GM21786 (cell line): ENCODE measurements around the gene FNDC3B.
A peak's percentile ranks its signal among the peaks of the same experiment; 100 is the strongest.
"Not testable (repeated sequence)": the region's sequence is repeated elsewhere in the genome, so short reads cannot be mapped to it uniquely, and the experiment has no call there.

Experiments used
- ATAC-seq: cut with Tn5 transposase; IDR thresholded peaks from one replicate; pipeline ENCODE4 v1.9.1; 2021; ENCODE audit not compliant: unreplicated experiment

The FNDC3B gene

DNA sequence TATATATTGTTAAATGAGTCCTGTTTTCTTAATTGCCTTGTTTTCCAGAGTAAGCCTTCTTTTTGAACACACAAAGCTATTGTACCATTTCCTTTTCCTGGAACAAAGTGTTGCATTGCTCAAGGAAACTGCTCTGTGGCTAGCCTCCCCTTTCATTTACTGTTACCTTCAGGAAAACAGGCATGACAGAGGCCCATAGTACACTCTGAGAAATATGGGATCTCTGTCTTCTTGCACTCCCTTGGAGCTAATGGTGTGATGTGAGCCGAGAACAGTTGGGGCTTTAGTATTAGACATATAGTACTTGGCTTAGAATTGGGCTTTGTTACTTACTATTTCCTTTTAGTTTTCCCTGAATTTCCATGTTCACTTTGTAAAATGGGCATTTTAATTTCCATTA, 215.2 kb downstream of the FNDC3B start:
- no peak for ATAC-seq

DNA sequence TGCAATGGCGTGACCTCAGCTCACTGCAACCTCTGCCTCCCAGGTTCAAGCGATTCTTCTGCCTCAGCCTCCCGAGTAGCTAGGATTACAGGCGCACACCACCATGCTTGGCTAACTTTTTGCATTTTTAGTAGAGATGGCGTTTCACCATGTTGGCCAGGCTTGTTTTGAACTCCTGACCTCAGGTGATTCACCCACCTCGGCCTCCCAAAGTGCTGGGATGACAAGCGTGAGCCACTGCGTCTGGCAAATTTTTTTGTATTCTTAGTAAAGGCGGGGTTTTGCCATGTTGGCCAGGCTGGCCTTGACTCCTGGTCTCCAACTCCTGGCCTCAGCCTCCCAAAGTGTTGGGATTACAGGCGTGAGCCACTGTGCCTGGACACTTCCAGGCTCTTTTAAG, 215.9 kb downstream of the FNDC3B start:
- ATAC-seq = not testable (repeated sequence)

DNA sequence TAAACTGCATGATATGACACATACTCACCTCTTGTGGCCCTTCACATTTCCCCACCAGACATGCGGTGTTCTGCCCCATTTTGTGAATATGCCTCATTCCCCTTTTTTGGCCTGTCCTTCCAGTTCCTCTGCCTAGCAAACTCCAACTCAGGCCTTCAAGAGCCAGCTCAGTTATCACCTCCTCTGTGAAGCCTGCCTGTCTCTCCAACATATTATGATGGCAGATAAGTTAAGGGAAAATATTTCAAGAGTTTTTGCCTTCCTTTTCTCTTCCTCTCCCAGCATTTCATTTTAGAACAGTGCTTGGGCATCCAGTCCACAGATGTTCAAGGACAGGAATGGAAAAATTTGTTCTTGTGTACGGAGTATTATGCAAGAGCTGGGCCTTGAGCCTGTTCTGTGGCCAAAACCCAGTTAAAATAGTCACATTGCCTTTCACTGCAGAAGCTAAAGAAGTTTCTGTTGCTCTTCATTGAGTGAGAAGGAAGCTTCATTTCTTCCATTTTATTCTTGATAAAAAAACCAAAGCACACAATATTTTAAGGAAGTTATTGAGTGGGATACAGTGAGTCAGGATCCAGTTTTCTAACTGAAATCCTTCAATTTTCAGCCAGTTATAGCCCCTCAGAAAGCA, 216.8 kb downstream of the FNDC3B start:
- no peak for ATAC-seq

DNA sequence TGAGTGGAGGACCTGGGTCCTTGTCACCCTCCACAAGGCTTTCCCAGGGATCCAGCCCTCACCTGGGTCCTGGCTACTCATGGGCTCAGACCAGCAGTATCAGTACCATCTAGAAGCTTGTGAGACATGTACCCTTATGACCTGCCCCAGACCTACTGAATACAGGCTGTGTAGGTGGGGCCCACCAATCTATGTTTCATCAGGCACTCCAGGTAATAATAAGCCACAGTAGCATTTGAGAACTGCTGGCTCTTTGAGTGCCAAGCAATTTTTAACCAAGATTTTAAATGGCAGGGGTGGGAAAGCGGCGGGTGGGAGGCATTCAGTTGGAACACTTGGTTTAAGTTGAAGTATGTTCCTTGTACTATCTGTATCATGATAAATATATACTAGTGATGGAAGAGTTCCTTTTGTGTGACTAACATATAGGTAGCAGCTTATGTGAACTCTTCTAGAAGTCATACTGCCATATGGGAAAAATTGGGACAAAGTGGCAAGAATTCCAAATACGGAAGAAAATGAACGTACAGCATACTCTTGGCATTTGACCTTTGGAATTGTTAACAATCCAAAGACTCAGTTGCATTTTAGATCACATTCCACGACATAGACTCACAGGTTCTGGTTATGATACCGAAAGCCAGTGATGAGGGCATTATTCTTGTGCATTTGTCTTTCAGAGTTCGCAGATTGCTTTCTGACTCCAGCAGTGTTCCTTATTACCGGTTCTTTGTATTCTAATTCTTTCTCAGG, 218.4 kb downstream of the FNDC3B start:
- ATAC-seq = no peak

DNA sequence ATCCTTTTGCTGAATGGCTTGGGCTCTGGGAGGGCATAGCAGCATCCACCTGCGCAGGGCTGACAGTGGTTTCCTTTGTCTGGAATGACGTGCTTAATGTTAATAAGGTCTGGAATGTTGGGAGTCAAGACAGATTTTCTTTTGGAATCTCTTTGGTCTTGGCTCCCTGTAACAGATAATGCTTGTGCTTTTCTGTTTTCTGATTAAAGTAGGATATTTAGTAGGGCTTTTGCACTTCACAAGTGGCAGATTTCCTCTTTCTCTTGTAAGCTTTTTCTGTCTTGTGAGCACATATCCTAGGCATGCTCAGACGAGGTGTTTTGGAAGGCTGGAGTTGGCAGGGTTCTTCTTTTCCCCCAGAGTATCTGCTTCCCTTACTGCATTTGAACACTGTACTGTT, 219.2 kb downstream of the FNDC3B start:
- ATAC-seq = no peak

DNA sequence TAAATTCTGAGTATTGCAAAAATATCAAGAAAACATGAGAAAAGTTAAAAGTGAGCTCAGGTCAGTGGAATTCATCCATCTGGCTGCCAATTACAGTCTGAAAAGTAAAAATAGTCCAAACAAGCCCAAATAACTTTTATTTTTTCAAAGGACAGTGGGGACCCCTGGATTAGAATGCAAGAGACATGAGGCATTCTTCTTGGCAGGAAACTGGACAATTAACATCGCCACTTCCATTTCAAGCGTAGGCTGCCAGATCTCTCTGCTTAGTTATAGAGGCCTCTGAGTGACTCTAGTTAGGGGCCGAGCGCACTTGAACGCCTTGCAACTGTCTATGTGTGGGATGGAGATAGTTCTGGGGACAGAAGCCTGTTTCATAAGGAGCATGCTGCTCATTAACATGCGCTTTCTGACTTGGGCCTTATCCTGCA, 219.7 kb downstream of the FNDC3B start:
- ATAC-seq = no peak

DNA sequence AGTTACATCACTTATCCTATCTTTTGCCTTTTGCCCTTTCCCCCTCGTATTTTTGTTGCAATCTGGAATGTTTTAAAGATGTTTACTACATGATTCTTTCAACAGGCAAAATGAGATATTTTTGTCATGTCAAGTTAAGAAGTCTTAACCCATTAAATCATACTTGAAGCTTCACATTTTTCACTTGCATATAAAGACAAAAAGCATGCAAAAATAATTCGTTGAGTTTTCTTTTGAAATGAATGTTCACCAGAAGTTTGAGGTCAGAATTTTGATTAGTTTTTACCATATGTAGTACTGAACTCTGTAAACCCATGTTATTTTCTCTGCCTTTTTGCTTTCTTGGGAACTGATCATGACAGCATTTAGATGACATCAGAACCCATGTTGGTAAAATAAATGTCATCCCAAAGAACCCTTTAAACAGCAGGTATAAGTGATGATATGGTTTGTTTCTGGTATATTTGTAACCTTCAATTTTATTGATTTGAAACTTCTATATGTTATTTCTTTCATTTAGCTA, 220.4 kb downstream of the FNDC3B start:
- no peak for ATAC-seq

DNA sequence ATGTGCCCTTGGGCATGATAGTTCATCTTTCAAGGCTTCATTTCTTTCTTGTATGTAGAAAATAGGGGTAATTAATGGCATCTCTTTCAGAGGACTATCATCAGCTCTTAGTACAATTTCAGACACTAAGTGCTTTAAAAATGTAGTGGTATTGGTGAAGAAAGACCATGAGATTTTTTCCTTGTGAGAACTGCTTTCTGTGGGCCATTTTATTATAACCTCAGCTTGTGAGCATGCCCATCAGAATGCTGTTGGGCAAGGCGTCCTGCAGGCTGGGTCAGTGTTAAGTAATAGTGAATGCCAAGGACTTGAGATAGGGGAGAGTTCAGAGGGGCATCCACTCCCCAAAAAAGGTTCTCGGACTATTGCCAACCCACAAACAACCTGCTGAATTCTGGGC, 221.0 kb downstream of the FNDC3B start:
- ATAC-seq = no peak

DNA sequence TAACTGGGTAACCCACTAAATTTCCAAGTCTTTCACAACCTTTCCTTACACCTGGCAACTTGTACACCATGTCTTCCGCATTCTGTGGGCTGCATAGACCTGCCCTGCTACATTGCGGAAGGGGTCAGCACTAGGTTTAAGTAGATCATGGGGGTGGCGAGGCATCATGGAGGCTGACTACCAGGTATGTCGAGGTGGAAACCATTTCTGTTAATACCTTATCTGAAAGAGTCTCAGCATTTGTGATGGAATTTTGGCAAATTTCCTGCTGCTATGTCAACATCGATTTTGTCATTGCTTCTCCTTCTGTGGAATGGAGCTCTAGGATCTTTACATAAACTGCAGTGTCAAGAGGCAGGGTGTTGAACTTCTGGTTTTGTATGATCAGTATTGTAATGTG, 221.7 kb downstream of the FNDC3B start:
- no peak for ATAC-seq

DNA sequence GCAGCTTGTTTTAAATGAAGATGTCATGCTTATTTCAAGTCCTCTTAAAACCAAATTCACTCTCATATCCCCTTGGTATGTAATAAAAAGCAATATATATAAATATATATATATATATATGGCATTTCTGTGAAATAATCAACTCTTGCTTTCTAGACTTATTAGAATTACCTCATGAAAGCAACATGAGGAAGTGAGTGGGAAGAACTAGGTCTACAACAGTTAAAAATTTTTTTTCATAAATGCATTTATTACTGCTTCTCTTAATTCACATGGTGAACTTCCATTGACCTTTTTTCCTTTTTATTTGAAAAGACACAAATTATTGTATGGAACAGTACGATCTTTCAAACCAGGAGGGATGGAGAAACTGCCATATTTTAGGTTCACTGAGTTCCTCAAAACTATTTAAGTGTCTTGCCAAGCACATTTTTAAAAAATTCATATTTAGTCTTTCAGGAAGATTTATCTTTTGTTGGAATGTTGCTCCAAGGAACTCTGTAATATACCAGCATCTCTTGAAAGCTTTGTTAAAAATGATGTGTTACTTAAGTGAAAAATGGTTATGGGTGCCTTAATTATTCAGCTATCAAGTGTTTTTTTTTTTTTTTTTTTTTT, 223.7 kb downstream of the FNDC3B start:
- no peak for ATAC-seq

DNA sequence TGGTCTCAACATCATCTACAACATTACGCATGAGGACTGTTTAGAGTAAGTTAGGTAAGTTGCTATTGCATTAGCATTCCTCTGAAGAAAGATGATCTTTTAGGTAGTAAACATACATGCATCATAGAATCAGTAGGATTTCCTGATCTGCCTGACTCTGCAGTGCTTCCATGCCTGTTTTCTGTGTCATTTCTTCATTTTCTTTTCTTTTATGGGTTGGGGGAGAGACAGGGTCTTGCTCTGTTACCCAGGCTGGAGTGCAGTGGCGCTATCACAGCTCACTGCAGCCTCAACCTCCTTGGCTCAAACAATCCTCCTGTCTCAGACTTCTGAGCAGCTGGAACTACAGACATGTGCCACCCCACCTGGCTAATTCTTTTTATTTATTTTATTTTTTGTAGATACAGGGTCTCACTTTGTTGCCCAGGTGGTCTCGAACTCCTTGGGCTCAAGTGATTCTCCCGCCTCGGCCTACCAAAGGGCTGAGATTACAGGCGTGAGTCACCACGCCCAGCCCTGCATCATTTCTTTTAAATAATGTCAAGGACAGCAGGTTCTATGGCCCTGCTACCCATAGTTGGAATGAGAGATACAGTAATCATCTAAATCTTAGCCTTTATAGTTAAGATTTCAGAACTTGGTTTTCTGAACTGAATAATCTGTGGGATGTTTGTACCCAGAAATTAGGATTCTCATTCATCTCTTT, 224.6 kb downstream of the FNDC3B start:
- no peak for ATAC-seq

DNA sequence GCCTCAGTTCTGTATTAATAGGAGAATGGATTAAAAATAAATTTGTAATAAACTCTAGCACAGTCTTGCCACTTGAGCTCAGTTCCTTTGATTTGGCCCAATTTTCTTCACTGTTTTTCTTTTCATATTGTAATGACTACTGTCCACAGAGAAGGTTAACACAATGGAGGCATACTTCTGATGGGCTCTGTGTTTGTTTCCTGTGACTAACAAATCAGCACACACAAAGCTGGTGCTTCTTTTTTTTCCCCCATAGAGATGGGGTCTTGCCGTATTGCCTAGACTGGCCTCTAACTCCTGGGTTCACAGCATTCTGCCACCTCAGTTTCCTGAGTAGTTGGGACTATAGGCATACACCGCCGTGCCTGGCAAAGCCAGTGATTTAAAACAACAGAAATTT, 226.7 kb downstream of the FNDC3B start:
- ATAC-seq = no peak

DNA sequence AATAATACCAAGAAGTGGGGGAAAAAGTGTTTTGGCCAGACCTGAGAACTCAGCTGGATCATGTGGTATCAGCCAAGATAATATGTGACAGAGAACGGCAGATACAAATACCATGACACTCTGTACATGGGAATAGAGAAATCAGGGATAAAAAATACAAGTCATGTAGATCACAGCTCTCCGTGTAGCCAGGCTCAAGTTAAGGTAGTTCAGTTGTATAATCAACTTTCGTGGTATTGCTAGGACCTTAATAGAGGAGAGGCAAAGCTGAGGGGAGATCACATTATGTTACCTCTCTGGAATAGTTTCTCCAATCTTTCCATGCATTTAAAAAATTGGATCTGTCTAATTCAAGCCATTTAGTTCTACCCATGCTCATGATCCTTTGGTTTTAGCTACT, 229.0 kb downstream of the FNDC3B start:
- ATAC-seq = no peak

DNA sequence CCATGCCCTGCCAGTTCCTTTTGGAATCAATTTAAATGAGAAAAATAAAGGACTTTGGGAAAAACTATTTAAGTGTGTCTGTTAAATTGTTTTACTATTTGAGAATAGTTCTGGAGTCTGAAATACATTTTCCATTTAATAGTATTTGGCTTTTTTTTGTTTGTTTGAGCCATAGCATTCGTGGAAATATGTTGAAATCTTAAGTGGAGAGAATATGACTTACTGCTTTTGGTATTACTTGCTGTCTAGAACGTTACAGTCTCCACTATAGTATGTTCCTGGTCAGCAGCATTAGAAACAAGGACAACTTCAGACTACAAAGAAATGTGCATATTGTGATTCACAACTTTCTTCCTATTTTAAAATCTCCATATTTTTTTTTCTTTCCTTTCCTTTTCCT, 229.5 kb downstream of the FNDC3B start:
- no peak for ATAC-seq

DNA sequence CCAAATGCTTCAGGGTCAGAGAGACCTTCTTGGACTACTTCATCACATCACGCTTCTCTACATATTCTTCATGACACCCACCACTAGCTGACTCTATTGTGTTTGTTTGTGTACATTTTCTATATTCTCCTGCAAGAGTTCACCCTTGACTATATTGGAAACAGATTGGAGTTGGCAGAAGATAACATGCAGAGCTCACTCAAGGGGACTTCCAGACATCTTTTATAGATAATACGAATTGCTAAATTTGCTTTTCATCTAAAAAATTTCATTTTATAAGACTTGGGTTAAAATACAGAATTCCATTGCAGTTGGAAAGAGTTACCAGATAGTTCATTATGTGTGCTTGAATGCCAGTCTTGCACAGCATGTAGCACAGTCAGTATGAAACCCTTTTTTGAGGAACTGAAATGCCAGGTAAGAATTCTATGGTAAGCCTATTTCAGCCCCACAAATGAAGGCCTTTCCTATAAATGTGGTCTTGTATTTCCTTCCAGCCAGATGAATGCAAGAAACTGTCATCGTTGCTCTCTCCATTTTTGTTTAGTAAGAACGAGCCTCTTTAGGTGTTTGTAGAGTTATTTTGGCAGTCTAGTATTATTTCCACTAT, 231.3 kb downstream of the FNDC3B start:
- peak; percentile 99 for ATAC-seq

DNA sequence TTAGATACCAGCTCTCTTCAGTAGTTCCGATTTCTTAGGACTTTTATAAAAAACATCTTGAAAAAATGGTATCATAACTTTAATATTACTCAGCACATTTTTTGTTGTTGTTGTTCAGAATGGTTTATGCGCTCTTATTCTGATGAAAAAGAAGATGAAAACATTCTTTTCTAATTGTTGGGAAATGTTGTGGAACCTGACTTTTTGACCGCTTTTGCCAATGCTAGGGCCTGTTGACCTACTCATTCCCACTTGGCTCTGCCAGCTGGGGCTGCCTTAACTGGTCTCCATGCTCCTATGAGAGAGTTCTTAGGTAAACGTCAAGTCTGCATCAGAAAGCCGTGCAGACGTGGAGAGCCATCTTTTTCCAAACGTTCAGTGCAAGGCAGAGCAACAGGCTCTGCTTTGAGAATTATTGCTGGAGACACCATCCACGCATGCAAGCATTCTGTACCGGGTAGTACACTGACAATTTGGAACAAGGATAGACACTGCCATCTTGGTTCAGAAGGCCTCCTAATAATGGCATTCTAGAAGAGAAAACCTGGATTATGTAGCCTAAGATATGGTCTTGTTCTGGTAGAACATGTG, 232.1 kb downstream of the FNDC3B start:
- ATAC-seq = no peak

DNA sequence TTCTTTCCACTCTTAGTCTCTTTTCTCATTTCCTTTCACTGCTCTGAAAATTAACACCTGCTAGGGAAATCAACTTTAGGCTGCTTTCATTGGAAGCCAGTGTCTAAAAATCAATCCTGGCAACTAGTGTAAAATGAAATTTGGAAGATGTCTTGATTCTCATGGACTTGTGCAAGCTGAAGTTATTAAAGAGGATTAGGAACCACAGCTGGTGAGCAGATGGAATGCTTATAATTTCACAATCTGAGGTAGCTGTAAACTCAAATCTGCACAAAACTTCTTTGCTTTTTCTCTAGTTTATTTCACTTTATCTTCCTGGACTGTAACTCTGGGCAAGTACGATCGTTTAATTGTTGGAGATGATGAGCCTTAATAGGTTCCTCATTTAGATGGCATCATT, 233.3 kb downstream of the FNDC3B start:
- no peak for ATAC-seq

DNA sequence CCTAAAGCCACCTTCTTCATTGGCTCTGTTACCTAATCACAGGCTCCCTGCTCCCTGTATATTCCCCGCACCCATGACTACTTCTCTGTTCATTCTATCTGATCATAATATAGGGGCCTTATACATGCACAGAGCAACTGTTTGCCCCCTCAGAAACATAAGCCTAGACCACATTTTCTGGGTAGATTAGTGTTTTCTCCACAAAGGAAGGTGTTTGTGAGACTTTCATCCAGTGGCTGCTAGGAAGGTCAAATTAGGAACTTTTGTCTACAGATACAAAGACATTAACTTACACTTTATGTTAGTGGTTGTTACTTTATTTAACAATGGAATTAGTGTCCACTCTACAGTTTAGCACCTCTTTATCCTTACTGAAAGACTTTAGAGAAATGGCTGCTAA, 234.0 kb downstream of the FNDC3B start:
- ATAC-seq = no peak

DNA sequence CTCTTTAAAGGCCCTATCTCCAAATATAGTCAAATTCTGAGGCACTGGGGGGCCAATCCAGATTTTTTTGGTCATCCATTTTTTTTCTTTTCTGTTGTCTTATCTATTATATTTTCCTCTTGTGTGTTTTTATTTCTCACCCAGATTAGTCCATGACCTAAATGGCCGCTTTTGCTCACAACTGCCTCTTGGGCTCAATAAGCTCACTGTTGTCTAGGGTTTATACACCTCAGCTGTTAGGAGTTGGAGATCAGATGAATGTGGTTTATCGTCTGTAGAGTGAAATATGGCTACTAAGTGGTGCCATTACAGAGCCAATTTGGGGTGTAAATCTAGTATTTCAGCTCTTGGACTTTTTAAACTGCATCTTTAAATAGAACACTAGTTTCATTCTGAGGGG, 235.5 kb downstream of the FNDC3B start:
- no peak for ATAC-seq

DNA sequence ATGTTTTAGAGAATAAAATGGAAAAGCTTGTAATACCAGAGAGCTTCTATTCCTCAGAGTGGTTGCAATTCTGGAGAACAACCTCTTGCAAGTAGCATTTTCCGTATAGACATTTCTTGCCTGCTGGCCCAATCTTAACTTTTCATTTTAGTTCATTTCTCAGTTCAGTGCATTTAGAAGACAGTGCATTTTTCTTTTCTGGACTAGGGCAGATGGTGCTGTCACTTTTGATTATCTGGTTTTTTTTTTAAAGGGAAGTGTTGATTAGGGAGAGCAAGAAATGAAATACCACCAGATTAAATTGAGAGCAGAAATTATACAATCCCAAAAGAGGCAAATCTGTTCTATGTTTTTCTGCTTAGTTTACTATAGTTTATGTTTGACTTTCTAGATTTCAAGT, 236.2 kb downstream of the FNDC3B start:
- no peak for ATAC-seq

DNA sequence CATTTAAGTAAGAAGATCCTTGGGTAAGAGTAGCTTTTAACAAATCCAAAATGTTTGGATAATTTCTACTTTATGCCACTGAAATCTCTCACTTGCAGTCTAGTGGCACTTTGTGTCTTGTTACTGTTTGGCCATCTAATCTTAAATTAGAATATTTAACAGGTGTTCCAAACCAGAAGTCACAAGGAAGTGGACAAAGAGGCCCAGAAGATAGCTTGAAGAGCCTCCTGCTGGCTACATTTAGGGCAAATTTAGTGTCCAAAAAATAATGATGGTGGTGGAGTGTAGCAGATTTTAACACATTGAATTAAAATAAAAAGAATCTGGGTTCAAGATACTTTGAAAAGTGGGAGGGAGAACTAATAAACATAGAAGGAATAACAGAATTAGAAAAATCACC, 236.7 kb downstream of the FNDC3B start:
- no peak for ATAC-seq
